ENCODE measurements around the gene LBR.

The LBR gene

GRCh38 chr1:225445639-225446594 is 18.1 kb upstream of the LBR start:
- DNase-seq (ENCODE audit: low read depth): no peak

- no peak for DNase-seq (ENCODE audit: low read depth)
These were observed 14.3 kb upstream of the LBR start for GRCh38 chr1:225442123-225442505.

- DNase-seq (ENCODE audit: low read depth): no peak
These were observed 13.7 kb upstream of the LBR start for GRCh38 chr1:225441314-225442122.

- no peak for DNase-seq (ENCODE audit: low read depth)
These were observed 12.8 kb upstream of the LBR start for GRCh38 chr1:225440380-225441221.

GRCh38 chr1:225437710-225438437 is 10.0 kb upstream of the LBR start:
- DNase-seq (ENCODE audit: low read depth): peak; percentile 53

GRCh38 chr1:225435957-225436392 is 8.1 kb upstream of the LBR start:
- DNase-seq (ENCODE audit: low read depth): no peak

- no peak for DNase-seq (ENCODE audit: low read depth)
These were observed 7.6 kb upstream of the LBR start for GRCh38 chr1:225435487-225435886.

GRCh38 chr1:225435076-225435475 is 7.2 kb upstream of the LBR start:
- DNase-seq (ENCODE audit: low read depth): no peak

GRCh38 chr1:225434046-225434445 is 6.2 kb upstream of the LBR start:
- DNase-seq (ENCODE audit: low read depth): no peak

- no peak for DNase-seq (ENCODE audit: low read depth)
These were observed 3.4 kb upstream of the LBR start for GRCh38 chr1:225431081-225431863.

GRCh38 chr1:225430301-225430700 is 2.5 kb upstream of the LBR start:
- no peak for DNase-seq (ENCODE audit: low read depth)

- no peak for DNase-seq (ENCODE audit: low read depth)
These were observed 1.1 kb upstream of the LBR start for GRCh38 chr1:225428881-225429455.

- DNase-seq (ENCODE audit: low read depth): peak; percentile 89
These were observed 436 bp upstream of the LBR start for GRCh38 chr1:225428068-225428880.

GRCh38 chr1:225426395-225427234 is 1.2 kb downstream of the LBR start:
- peak; percentile 44 for DNase-seq (ENCODE audit: low read depth)

- DNase-seq (ENCODE audit: low read depth): peak; percentile 63
These were observed 2.5 kb downstream of the LBR start for GRCh38 chr1:225425201-225425786.

GRCh38 chr1:225424562-225425200 is 3.2 kb downstream of the LBR start:
- DNase-seq (ENCODE audit: low read depth): peak; percentile 79

- no peak for DNase-seq (ENCODE audit: low read depth)
These were observed 4.4 kb downstream of the LBR start for GRCh38 chr1:225423518-225423855.
